IMR-90 (cell line): ENCODE results near the gene AGBL1. TPM values are rescaled to one million over a fixed set of nuclear protein-coding genes. Genes with fewer than 3 reads are reported as not detected.

Experiments used
- ATAC-seq: fragments of 200-7000 bp; cut with Tn5 transposase; 2 replicates; pipeline ENCODE4 v1.9.1; 2020; ENCODE audit warnings: low read depth, mild to moderate bottlenecking, moderate library complexity
- BruUV-seq: library from RNA; stranded (reverse); fragments of 400-500 nt; replicated peaks from 2 replicates; lab custom pipeline; 2021; lab: Mats Ljungman, UMichigan
- CTCF ChIA-PET: fragments of 300-600 bp; formaldehyde crosslinking; extraction: SDS; loops from one replicate; lab custom pipeline; 2021; ENCODE audit warnings: antibody characterized with exemption; lab: Yijun Ruan, JAX
- POLR2A ChIA-PET: fragments of 300-600 bp; sonication (Branson Sonifier 250); formaldehyde crosslinking; loops from one replicate; lab custom pipeline; 2022; ENCODE audit warnings: antibody characterized with exemption; ENCODE audit not compliant: unreplicated experiment; lab: Charles Lee
- DNase-seq: peaks from one replicate; pipeline ENCODE4 v3.0.0; 2013
- H2AFZ ChIP-seq: replicated peaks from 2 replicates; pipeline ENCODE3; 2013; ENCODE audit warnings: low read length, mild to moderate bottlenecking; ENCODE audit not compliant: poor library complexity
- H2AK5ac ChIP-seq: 2 replicates; pipeline ENCODE4 v1.6.1; 2013; ENCODE audit warnings: low read depth, low read length, inconsistent platforms
- H2AK9ac ChIP-seq: replicated peaks from 2 replicates; pipeline ENCODE3; 2013; ENCODE audit warnings: mild to moderate bottlenecking, low read depth, low read length, moderate library complexity; ENCODE audit not compliant: poor library complexity
- H2BK120ac ChIP-seq: 2 replicates; pipeline ENCODE4 v1.6.1; 2013; ENCODE audit warnings: low read depth, low read length, inconsistent platforms
- H2BK15ac ChIP-seq: 3 replicates; pipeline ENCODE4 v1.6.1; 2013; ENCODE audit warnings: low read depth, low read length, inconsistent platforms
- H2BK20ac ChIP-seq: 2 replicates; pipeline ENCODE4 v1.6.1; 2013; ENCODE audit warnings: low read depth, mild to moderate bottlenecking, inconsistent platforms, low read length, moderate library complexity
- H2BK5ac ChIP-seq: 2 replicates; pipeline ENCODE4 v1.6.1; 2013; ENCODE audit warnings: mild to moderate bottlenecking, low read depth, low read length, inconsistent platforms; ENCODE audit not compliant: poor library complexity, severe bottlenecking
- H3K14ac ChIP-seq: replicated peaks from 2 replicates; pipeline ENCODE4 v1.6.1; 2013; ENCODE audit warnings: low read depth, low read length, inconsistent platforms
- H3K18ac ChIP-seq: 2 replicates; pipeline ENCODE4 v1.6.1; 2013; ENCODE audit warnings: low read depth, low read length, control low read depth
- H3K23ac ChIP-seq: 2 replicates; pipeline ENCODE4 v1.6.1; 2013; ENCODE audit warnings: low read depth, low read length, inconsistent platforms
- H3K27ac ChIP-seq: 2 replicates; pipeline ENCODE4 v1.5.1; 2013; ENCODE audit warnings: mild to moderate bottlenecking, control low read depth, low read length; ENCODE audit not compliant: insufficient read depth
- H3K27me3 ChIP-seq: 2 replicates; pipeline ENCODE4 v1.6.1; 2013; ENCODE audit warnings: low read length; ENCODE audit not compliant: control insufficient read depth, insufficient read depth
- H3K36me3 ChIP-seq: 2 replicates; pipeline ENCODE4 v1.6.1; 2013; ENCODE audit warnings: low read length, mixed read lengths; ENCODE audit not compliant: control insufficient read depth, insufficient read depth
- H3K4ac ChIP-seq: 2 replicates; pipeline ENCODE4 v1.6.1; 2013; ENCODE audit warnings: low read depth, low read length, inconsistent platforms
- H3K4me1 ChIP-seq: 2 replicates; pipeline ENCODE4 v1.6.1; 2013; ENCODE audit warnings: low read length, mixed read lengths; ENCODE audit not compliant: control insufficient read depth, insufficient read depth
- H3K4me2 ChIP-seq: 2 replicates; pipeline ENCODE4 v1.6.1; 2013; ENCODE audit warnings: low read depth, mild to moderate bottlenecking, control low read depth, low read length, moderate library complexity
- H3K4me3 ChIP-seq: 2 replicates; pipeline ENCODE4 v1.5.1; 2013; ENCODE audit warnings: low read depth, mild to moderate bottlenecking, control low read depth, low read length, moderate library complexity; ENCODE audit not compliant: insufficient read depth
- H3K56ac ChIP-seq: 2 replicates; pipeline ENCODE4 v1.6.1; 2013; ENCODE audit warnings: low read length, inconsistent platforms; ENCODE audit not compliant: insufficient read depth; ENCODE audit errors: extremely low read depth
- H3K79me1 ChIP-seq, 2 experiments: 2 replicates each; pipeline ENCODE4 v1.6.1; 2013; ENCODE audit warnings: low read length in 2 of 2, inconsistent platforms in 1 of 2, low read depth in 1 of 2
- H3K9ac ChIP-seq: 2 replicates; pipeline ENCODE4 v1.6.1; 2013; ENCODE audit warnings: low read depth, low read length, control low read depth
- H3K9me1 ChIP-seq: 2 replicates; pipeline ENCODE4 v1.6.1; 2013; ENCODE audit warnings: low read length, inconsistent platforms; ENCODE audit not compliant: insufficient read depth
- H3K9me3 ChIP-seq: 2 replicates; pipeline ENCODE4 v1.6.1; 2013; ENCODE audit warnings: low read length; ENCODE audit not compliant: control insufficient read depth, insufficient read depth
- H4K20me1 ChIP-seq: 2 replicates; pipeline ENCODE4 v1.6.1; 2013; ENCODE audit warnings: low read length, inconsistent platforms; ENCODE audit not compliant: insufficient read depth
- H4K5ac ChIP-seq: 2 replicates; pipeline ENCODE4 v1.6.1; 2013; ENCODE audit warnings: mild to moderate bottlenecking, low read depth, low read length, control low read depth
- H4K8ac ChIP-seq, 2 experiments: 2 replicates each; pipeline ENCODE4 v1.6.1; 2013; ENCODE audit warnings: low read depth in 2 of 2, low read length in 2 of 2, control low read depth in 1 of 2, inconsistent platforms in 1 of 2
- H4K91ac ChIP-seq: 2 replicates; pipeline ENCODE4 v1.6.1; 2013; ENCODE audit warnings: low read depth, low read length, inconsistent platforms; ENCODE audit not compliant: insufficient read depth
- BHLHE40 ChIP-seq: fragments of 150-350 bp; IDR thresholded peaks from 2 replicates; pipeline ENCODE4 v1.6.1; 2016; ENCODE audit warnings: mild to moderate bottlenecking, low read depth, low read length
- CEBPB ChIP-seq: IDR thresholded peaks from 2 replicates; pipeline ENCODE4 v1.6.1; 2012; ENCODE audit warnings: low read depth, low read length, improper control_type of control experiment
- CHD1 ChIP-seq: IDR thresholded peaks from 2 replicates; pipeline ENCODE4 v1.6.1; 2012; ENCODE audit warnings: low read depth, low read length, improper control_type of control experiment
- FOS ChIP-seq: fragments of 150-350 bp; IDR thresholded peaks from 2 replicates; pipeline ENCODE4 v1.6.1; 2016; ENCODE audit warnings: low read depth, low read length
- MAFK ChIP-seq: IDR thresholded peaks from 2 replicates; pipeline ENCODE4 v1.6.1; 2012; ENCODE audit warnings: low read depth, low read length, improper control_type of control experiment
- MAZ ChIP-seq: IDR thresholded peaks from 2 replicates; pipeline ENCODE4 v1.6.1; 2012; ENCODE audit warnings: low read depth, mild to moderate bottlenecking, low read length, improper control_type of control experiment, moderate library complexity, borderline replicate concordance
- NFE2L2 ChIP-seq: fragments of 150-350 bp; IDR thresholded peaks from 2 replicates; pipeline ENCODE4 v1.6.1; 2016; ENCODE audit warnings: low read depth, mild to moderate bottlenecking, low read length
- POLR2A ChIP-seq: IDR thresholded peaks from 2 replicates; pipeline ENCODE4 v1.6.1; 2012; ENCODE audit warnings: mild to moderate bottlenecking, low read depth, low read length
- RCOR1 ChIP-seq: IDR thresholded peaks from 2 replicates; pipeline ENCODE4 v1.6.1; 2012; ENCODE audit warnings: mild to moderate bottlenecking, low read length, improper control_type of control experiment; ENCODE audit not compliant: insufficient replicate concordance
- SMC3 ChIP-seq: fragments of 150-350 bp; IDR thresholded peaks from 2 replicates; pipeline ENCODE4 v1.6.1; 2016; ENCODE audit warnings: low read depth, mild to moderate bottlenecking, antibody characterized with exemption, low read length, moderate library complexity
- WGBS, 2 experiments: methylation state at CpG; one replicate each; pipeline versions ENCODE4 v1.1.5 to v1.1.7; 2013; ENCODE audit warnings: missing lambda C conversion rate in 2 of 2; ENCODE audit not compliant: insufficient read length in 1 of 2; ENCODE audit errors: extremely low coverage in 2 of 2; 5-methylcytosine and 5-hydroxymethylcytosine counted together
- dilution Hi-C: fragments of 300-500 bp; cut with HindIII; formaldehyde crosslinking; loops from one replicate; pipeline ENCODE4 v1.14.3; 2018; ENCODE audit warnings: low sequenced_read_pairs; ENCODE audit not compliant: unreplicated experiment
- in situ Hi-C: fragments of 300-500 bp; cut with MboI; formaldehyde crosslinking; loops from 3 replicates; pipeline ENCODE4 v1.14.3; 2019; ENCODE audit warnings: low sequenced_read_pairs, inconsistent platforms, mixed read lengths
- intact Hi-C: fragments of 100-400 bp; cut with micrococcal nuclease; formaldehyde crosslinking; loops from 2 replicates; pipeline ENCODE4 v1.10.0; 2022
- polyA plus RNA-seq, 3 experiments: library from polyadenylated mRNA; depleted of rRNA; stranded (reverse); fragments of >200 nt; gene quantifications; 2 replicates each; pipeline ENCODE4 v1.2.3, GENCODE V29; 2012; ENCODE audit warnings: low replicate concordance in 1 of 3
- total RNA-seq: library from RNA; depleted of rRNA; stranded (reverse); fragments of >200 nt; gene quantifications from 2 replicates; pipeline ENCODE4 v1.2.3, GENCODE V29; 2012
- TF ChIP-seq, protein P1 (sequence below): fragments of 150-350 bp; IDR thresholded peaks from 2 replicates; pipeline ENCODE4 v1.6.1; 2016; ENCODE audit warnings: low read depth, mild to moderate bottlenecking, low read length, moderate library complexity, borderline replicate concordance
- TF ChIP-seq, protein P2 (sequence below): fragments of 150-350 bp; IDR thresholded peaks from 2 replicates; pipeline ENCODE4 v1.6.1; 2017; ENCODE audit warnings: mild to moderate bottlenecking, antibody characterized with exemption, low read length, low read depth
- TF ChIP-seq, protein P3 (sequence below): conservative IDR thresholded peaks from 2 replicates; pipeline ENCODE4 v1.5.1; 2012; ENCODE audit warnings: mild to moderate bottlenecking, low read depth, low read length, improper control_type of control experiment

The AGBL1 gene
- total and polyA plus RNA-seq, 2 of the 4 experiments (the other 2 are of a cell fraction): not detected

DNA sequence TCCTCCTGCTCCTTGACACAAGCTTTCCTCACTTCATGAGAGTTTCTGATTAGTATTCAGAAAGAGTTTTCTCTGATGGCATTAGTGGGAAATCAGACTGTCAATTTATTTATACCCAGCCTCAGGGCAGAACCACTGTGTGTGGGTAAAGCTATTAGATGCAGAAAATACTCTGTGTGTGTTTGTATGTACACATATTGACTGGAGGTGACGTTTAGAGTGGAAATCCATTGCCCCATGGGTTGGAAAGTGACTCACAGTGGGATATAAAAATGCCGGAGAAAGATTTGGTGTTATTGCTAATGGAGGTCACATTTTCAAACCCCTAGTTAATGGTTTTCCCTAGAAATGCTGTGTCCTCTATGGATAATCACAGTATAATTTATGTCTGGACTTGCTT is 577.6 kb downstream of the AGBL1 start:
- no peak overlapping the region for H3K27ac ChIP-seq
- H2BK120ac ChIP-seq: no peak overlapping the region
- H3K4me1 ChIP-seq: no peaks in the 10 kb centered on the region
- in situ Hi-C loops: no loop called here
- WGBS, 2 experiments: 17% methylated on average over 1 of the region's 2 CpGs; no CpG with 5 or more reads in 1 of the 2 experiments
- ChIA-PET CTCF (no interaction called here), POLR2A (no interaction called here)
- no peak overlapping the region for H2AK9ac ChIP-seq
- DNase-seq (no peak), ATAC-seq (no peak)
- no peak overlapping the region for H3K56ac ChIP-seq
- H3K4ac ChIP-seq: no peak overlapping the region
- H3K9me1 ChIP-seq: no peaks in the 10 kb centered on the region
- H2BK15ac ChIP-seq: no peak overlapping the region
- dilution Hi-C loops: no loop called here
- no peak overlapping the region for H3K23ac ChIP-seq
- no peak overlapping the region for H4K91ac ChIP-seq
- no peak overlapping the region for H2AK5ac ChIP-seq
- H2BK20ac ChIP-seq: no peak overlapping the region
- no peaks in the 10 kb centered on the region for H3K79me1 ChIP-seq
- no peak for TF ChIP-seq SMC3
- TF ChIP-seq, protein P1, sequence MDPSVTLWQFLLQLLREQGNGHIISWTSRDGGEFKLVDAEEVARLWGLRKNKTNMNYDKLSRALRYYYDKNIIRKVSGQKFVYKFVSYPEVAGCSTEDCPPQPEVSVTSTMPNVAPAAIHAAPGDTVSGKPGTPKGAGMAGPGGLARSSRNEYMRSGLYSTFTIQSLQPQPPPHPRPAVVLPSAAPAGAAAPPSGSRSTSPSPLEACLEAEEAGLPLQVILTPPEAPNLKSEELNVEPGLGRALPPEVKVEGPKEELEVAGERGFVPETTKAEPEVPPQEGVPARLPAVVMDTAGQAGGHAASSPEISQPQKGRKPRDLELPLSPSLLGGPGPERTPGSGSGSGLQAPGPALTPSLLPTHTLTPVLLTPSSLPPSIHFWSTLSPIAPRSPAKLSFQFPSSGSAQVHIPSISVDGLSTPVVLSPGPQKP: no peak
- no peak for TF ChIP-seq POLR2A
- TF ChIP-seq BHLHE40: no peak
- TF ChIP-seq RCOR1: no peak
- TF ChIP-seq, protein P2, sequence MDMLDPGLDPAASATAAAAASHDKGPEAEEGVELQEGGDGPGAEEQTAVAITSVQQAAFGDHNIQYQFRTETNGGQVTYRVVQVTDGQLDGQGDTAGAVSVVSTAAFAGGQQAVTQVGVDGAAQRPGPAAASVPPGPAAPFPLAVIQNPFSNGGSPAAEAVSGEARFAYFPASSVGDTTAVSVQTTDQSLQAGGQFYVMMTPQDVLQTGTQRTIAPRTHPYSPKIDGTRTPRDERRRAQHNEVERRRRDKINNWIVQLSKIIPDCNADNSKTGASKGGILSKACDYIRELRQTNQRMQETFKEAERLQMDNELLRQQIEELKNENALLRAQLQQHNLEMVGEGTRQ: no peak
- TF ChIP-seq CEBPB: no peak
- TF ChIP-seq NFE2L2: no peak
- no peak for TF ChIP-seq FOS
- TF ChIP-seq, protein P3, sequence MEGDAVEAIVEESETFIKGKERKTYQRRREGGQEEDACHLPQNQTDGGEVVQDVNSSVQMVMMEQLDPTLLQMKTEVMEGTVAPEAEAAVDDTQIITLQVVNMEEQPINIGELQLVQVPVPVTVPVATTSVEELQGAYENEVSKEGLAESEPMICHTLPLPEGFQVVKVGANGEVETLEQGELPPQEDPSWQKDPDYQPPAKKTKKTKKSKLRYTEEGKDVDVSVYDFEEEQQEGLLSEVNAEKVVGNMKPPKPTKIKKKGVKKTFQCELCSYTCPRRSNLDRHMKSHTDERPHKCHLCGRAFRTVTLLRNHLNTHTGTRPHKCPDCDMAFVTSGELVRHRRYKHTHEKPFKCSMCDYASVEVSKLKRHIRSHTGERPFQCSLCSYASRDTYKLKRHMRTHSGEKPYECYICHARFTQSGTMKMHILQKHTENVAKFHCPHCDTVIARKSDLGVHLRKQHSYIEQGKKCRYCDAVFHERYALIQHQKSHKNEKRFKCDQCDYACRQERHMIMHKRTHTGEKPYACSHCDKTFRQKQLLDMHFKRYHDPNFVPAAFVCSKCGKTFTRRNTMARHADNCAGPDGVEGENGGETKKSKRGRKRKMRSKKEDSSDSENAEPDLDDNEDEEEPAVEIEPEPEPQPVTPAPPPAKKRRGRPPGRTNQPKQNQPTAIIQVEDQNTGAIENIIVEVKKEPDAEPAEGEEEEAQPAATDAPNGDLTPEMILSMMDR: no peak
- TF ChIP-seq MAFK: no peak
- TF ChIP-seq MAZ: no peak
- TF ChIP-seq CHD1: no peak
- no peaks in the 10 kb centered on the region for H3K27me3 ChIP-seq
- BruUV-seq: no TSS peak
- no peak overlapping the region for H3K14ac ChIP-seq
- peaks cover 4% of the 10 kb centered on the region for H3K9me3 ChIP-seq
- H3K4me3 ChIP-seq: no peak overlapping the region
- no peak overlapping the region for H2AFZ ChIP-seq
- H3K4me2 ChIP-seq: no peak overlapping the region
- H3K36me3 ChIP-seq: no peaks in the 10 kb centered on the region
- no peak overlapping the region for H4K5ac ChIP-seq
- intact Hi-C loops: no loop called here
- H3K18ac ChIP-seq: no peak overlapping the region
- H3K9ac ChIP-seq: no peak overlapping the region
- no peaks in the 10 kb centered on the region for H4K20me1 ChIP-seq
- H4K8ac ChIP-seq: no peak overlapping the region
- no peak overlapping the region for H2BK5ac ChIP-seq
